PC-9 (cell line): ENCODE data around the gene MYPN.

Experiments
- EZH2 ChIP-seq: fragments of 200-600 bp; sonication (generic); IDR thresholded peaks from 2 replicates; pipeline ENCODE4 v1.8.0; 2017; ENCODE audit warnings: antibody characterized with exemption, low read depth
- TF ChIP-seq, protein P1 (sequence below): fragments of 200-600 bp; sonication (generic); conservative IDR thresholded peaks from 2 replicates; pipeline ENCODE4 v1.6.1; 2017; ENCODE audit warnings: mixed run types, antibody characterized with exemption, mild to moderate bottlenecking, moderate library complexity

DNA sequence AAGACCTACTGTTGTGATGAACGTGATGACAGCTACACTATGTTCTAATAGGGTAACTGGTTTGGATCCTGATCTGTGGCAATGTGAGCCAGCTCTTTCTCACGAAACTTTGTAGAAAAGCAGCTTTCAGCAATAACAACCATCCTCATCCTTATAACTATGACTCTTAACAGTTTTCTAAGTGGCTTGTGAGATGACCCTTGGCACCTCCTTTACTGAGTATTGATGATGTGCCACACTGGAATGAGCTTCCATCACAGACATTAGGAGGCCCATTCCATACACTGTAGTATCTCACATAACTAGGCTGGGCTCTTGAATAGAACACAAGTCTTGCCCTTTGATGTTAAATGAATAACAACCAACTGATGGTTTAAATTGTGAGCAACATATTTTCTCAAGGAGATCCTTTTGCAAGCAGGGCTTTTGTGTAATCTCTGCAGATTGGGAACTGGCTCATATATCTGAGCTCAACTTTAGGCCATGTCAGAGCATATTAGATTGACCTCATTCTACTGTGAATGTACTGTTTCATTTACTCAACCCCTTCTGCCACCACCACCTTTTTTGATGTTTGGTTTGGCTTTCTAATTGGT is 46.4 kb downstream of the MYPN start:
- TF ChIP-seq, protein P1, sequence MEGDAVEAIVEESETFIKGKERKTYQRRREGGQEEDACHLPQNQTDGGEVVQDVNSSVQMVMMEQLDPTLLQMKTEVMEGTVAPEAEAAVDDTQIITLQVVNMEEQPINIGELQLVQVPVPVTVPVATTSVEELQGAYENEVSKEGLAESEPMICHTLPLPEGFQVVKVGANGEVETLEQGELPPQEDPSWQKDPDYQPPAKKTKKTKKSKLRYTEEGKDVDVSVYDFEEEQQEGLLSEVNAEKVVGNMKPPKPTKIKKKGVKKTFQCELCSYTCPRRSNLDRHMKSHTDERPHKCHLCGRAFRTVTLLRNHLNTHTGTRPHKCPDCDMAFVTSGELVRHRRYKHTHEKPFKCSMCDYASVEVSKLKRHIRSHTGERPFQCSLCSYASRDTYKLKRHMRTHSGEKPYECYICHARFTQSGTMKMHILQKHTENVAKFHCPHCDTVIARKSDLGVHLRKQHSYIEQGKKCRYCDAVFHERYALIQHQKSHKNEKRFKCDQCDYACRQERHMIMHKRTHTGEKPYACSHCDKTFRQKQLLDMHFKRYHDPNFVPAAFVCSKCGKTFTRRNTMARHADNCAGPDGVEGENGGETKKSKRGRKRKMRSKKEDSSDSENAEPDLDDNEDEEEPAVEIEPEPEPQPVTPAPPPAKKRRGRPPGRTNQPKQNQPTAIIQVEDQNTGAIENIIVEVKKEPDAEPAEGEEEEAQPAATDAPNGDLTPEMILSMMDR = no peak
- TF ChIP-seq EZH2 = no peak
